WERI-Rb-1 (cell line): ENCODE results near the gene PKMYT1.

ENCODE experiments used
- DNase-seq: peaks from one replicate; pipeline ENCODE4 v3.0.0-alpha.2; 2020
- H3K27ac ChIP-seq: fragments of 250-450 bp; sonication (Bioruptor Pico); 2 replicates; pipeline ENCODE4 v1.5.1; 2020; ENCODE audit warnings: mild to moderate bottlenecking, moderate library complexity
- H3K27me3 ChIP-seq: fragments of 250-450 bp; sonication (Bioruptor Pico); 2 replicates; pipeline ENCODE4 v1.5.1; 2021; ENCODE audit warnings: mild to moderate bottlenecking, low read depth, moderate library complexity; ENCODE audit not compliant: insufficient read depth, severe bottlenecking
- H3K36me3 ChIP-seq: fragments of 250-450 bp; sonication (Bioruptor Pico); 2 replicates; pipeline ENCODE4 v1.5.1; 2020; ENCODE audit warnings: mild to moderate bottlenecking, moderate library complexity
- H3K4me3 ChIP-seq: 2 replicates; pipeline ENCODE4 v1.5.1; 2011; ENCODE audit warnings: low read depth, mild to moderate bottlenecking, control low read depth, low read length
- H3K9me3 ChIP-seq: fragments of 250-450 bp; sonication (Bioruptor Pico); 2 replicates; pipeline ENCODE4 v1.5.1; 2021; ENCODE audit warnings: mild to moderate bottlenecking, moderate library complexity; ENCODE audit not compliant: severe bottlenecking
- CTCF ChIP-seq: IDR thresholded peaks from 2 replicates; pipeline ENCODE4 v1.5.1; 2011; ENCODE audit warnings: low read depth, mild to moderate bottlenecking, control low read depth, inconsistent platforms, low read length

The PKMYT1 gene

DNA sequence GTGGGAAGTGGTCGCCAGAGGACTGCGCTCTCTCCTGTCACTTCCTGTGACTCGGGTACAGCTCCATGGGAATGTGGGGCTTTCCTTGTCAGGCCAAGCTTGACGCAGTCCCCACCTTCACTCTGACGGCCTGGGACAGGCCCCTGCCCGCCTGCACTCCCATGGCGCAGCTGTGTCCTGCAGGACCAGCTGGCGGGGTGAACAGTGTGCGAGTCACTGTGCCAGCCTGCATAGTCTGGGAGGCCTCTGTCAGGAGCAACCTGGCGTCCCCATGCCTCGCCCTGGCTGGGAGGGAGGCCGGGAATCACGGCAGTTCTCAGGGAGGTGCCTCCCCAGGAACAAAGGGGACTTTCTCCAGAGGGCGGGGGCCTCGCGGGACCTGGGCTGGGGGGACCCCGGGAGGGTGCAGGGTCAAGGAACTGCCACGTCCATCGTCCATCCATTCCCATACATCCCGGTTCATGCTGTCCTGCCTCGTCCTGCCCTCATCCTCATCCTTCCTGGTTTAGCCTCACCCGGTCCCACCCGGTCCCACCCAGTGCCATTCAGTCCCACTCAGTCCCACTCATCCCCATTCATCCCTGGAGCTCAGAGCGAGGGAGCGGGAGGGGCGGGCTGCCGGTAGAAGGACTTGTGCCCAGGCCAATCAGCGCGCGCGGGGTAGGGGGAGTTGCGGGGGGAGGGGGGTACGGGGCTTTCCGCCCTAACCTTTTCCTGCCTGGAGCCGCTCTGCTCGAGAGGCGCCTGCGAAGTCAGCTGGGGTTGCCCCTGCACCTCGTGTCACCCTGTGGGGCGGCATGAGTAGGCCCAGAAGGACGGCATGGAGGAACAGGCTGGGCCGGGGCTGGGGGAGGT is 55.1 kb downstream of the PKMYT1 start:
- TF ChIP-seq CTCF = no peak
- H3K4me3 ChIP-seq = no peak overlapping the region
- no peaks in the 10 kb centered on the region for H3K27me3 ChIP-seq
- DNase-seq = no peak
- no peaks in the 10 kb centered on the region for H3K9me3 ChIP-seq
- no peak overlapping the region for H3K27ac ChIP-seq
- peaks cover 8% of the 10 kb centered on the region for H3K36me3 ChIP-seq

GRCh38 chr16:2923481-2923880 is 56.8 kb downstream of the PKMYT1 start:
- H3K4me3 ChIP-seq = no peak overlapping the region
- H3K27me3 ChIP-seq = no peaks in the 10 kb centered on the region
- H3K36me3 ChIP-seq = peaks cover 10% of the 10 kb centered on the region
- H3K27ac ChIP-seq = no peak overlapping the region
- DNase-seq = no peak
- no peaks in the 10 kb centered on the region for H3K9me3 ChIP-seq
- no peak for TF ChIP-seq CTCF
